Measurements from ENCODE around the gene ZBTB32. TPM values are rescaled to one million over a fixed set of nuclear protein-coding genes. Genes with fewer than 3 reads are reported as not detected.
"Not testable (repeated sequence)": the region's sequence is repeated elsewhere in the genome, so short reads cannot be mapped to it uniquely, and the experiment has no call there.

ZBTB32 gene
- under 1 TPM in 1 of 3 donors, not detected in 2; 0.33 TPM for total RNA-seq

- no peak for DNase-seq (ENCODE audit: low spot score in 2 of 2)
- H3K4me1 ChIP-seq: no peaks in the 10 kb centered on the region
- no peak within 1 kb of the TSS for H3K4me3 ChIP-seq
- no peak within 1 kb of the TSS for H3K27ac ChIP-seq
- no peaks in the 10 kb centered on the region for H3K27me3 ChIP-seq
- TF ChIP-seq, protein P1, sequence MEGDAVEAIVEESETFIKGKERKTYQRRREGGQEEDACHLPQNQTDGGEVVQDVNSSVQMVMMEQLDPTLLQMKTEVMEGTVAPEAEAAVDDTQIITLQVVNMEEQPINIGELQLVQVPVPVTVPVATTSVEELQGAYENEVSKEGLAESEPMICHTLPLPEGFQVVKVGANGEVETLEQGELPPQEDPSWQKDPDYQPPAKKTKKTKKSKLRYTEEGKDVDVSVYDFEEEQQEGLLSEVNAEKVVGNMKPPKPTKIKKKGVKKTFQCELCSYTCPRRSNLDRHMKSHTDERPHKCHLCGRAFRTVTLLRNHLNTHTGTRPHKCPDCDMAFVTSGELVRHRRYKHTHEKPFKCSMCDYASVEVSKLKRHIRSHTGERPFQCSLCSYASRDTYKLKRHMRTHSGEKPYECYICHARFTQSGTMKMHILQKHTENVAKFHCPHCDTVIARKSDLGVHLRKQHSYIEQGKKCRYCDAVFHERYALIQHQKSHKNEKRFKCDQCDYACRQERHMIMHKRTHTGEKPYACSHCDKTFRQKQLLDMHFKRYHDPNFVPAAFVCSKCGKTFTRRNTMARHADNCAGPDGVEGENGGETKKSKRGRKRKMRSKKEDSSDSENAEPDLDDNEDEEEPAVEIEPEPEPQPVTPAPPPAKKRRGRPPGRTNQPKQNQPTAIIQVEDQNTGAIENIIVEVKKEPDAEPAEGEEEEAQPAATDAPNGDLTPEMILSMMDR (IDR thresholded peaks at IDR 0.05): no peak
- TF ChIP-seq POLR2A (IDR thresholded peaks at IDR 0.05) (no peak), POLR2AphosphoS5 (IDR thresholded peaks at IDR 0.05) (no peak)
- no peaks in the 10 kb centered on the region for H3K36me3 ChIP-seq
- intact Hi-C loops (cut with DNase I; ENCODE audit: low total_unique reads): no loop called here
- H3K9me3 ChIP-seq: no peaks in the 10 kb centered on the region
Observed at GRCh38 chr19:35704218-35704617, at the start of gene ZBTB32. Gene ZBTB32, plus strand, starts transcription at chr19:35704558. Its CDS starts 10,069 bp downstream, at chr19:35714627.

DNA sequence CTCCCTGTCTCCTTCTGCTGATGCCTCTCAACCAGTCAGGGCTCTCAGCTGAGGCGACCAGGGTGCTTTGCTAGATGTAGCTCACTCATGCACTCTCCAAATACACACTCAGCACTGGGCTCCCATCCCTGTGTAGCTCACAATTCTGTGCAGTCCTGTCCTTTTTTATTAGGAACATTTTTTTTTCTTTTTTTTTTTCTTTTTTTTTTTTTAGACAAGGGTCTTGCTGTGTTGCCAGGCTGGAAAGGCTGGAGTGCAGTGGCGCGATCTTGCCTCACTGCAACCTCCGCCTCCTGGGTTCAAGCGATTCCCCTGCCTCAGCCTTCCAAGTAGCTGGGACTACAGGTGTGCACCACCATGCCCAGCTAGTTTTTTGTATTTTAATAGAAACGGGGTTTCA is 49.5 kb upstream of the ZBTB32 start:
- H3K36me3 ChIP-seq; H3K4me1 ChIP-seq; intact Hi-C loops (cut with DNase I; ENCODE audit: low total_unique reads); DNase-seq (ENCODE audit: low spot score in 2 of 2); H3K9me3 ChIP-seq; H3K4me3 ChIP-seq; H3K27me3 ChIP-seq; H3K27ac ChIP-seq: not testable (repeated sequence)

GRCh38 chr19:35655600-35655999 is 48.8 kb upstream of the ZBTB32 start:
- TF ChIP-seq, protein P1 (IDR thresholded peaks at IDR 0.05): no peak
- TF ChIP-seq POLR2A (IDR thresholded peaks at IDR 0.05) (no peak), POLR2AphosphoS5 (IDR thresholded peaks at IDR 0.05) (no peak)
- Histone ChIP-seq H3K9me3 (no peaks in the 10 kb centered on the region), H3K4me3 (no peak overlapping the region), H3K27me3 (no peaks in the 10 kb centered on the region), H3K27ac (no peak overlapping the region), H3K36me3 (peaks cover 5% of the 10 kb centered on the region), H3K4me1 (no peaks in the 10 kb centered on the region)
- DNase-seq (ENCODE audit: low spot score in 2 of 2): no peak
- intact Hi-C loops (cut with DNase I; ENCODE audit: low total_unique reads): no loop called here

GRCh38 chr19:35656700-35657099 is 47.7 kb upstream of the ZBTB32 start:
- H3K4me3 ChIP-seq: no peak overlapping the region
- H3K27ac ChIP-seq: no peak overlapping the region
- no peaks in the 10 kb centered on the region for H3K4me1 ChIP-seq
- no peak for DNase-seq (ENCODE audit: low spot score in 2 of 2)
- TF ChIP-seq, protein P1 (IDR thresholded peaks at IDR 0.05): no peak
- no peak for TF ChIP-seq POLR2A (IDR thresholded peaks at IDR 0.05)
- TF ChIP-seq POLR2AphosphoS5 (IDR thresholded peaks at IDR 0.05): no peak
- intact Hi-C loops (cut with DNase I; ENCODE audit: low total_unique reads): no loop called here
- no peaks in the 10 kb centered on the region for H3K27me3 ChIP-seq
- H3K9me3 ChIP-seq: no peaks in the 10 kb centered on the region
- peaks cover 5% of the 10 kb centered on the region for H3K36me3 ChIP-seq

GRCh38 chr19:35657904-35658700 is 46.3 kb upstream of the ZBTB32 start:
- DNase-seq (ENCODE audit: low spot score in 2 of 2): no peak
- H3K9me3 ChIP-seq: no peaks in the 10 kb centered on the region
- H3K27me3 ChIP-seq: no peaks in the 10 kb centered on the region
- no peak overlapping the region for H3K27ac ChIP-seq
- H3K36me3 ChIP-seq: peaks cover 5% of the 10 kb centered on the region
- intact Hi-C loops (cut with DNase I; ENCODE audit: low total_unique reads): no loop called here
- no peaks in the 10 kb centered on the region for H3K4me1 ChIP-seq
- TF ChIP-seq, protein P1 (IDR thresholded peaks at IDR 0.05): no peak
- no peak for TF ChIP-seq POLR2A (IDR thresholded peaks at IDR 0.05)
- no peak for TF ChIP-seq POLR2AphosphoS5 (IDR thresholded peaks at IDR 0.05)
- H3K4me3 ChIP-seq: no peak overlapping the region

All from breast epithelium (tissue), 4 donors.